ENCODE measurements around the gene RFX4. TPM values are rescaled to one million over a fixed set of nuclear protein-coding genes. Genes with fewer than 3 reads are reported as not detected.

Gene RFX4
- total RNA-seq (2021; ENCODE audit: unreplicated experiment) (not detected), Bru-seq, nascent RNA (percentile 0 among the genes with signal in this experiment), BruChase-seq, experiment 1, labeled RNA remaining after a 2-hour chase (percentile 2 among the genes with signal in this experiment), BruChase-seq, experiment 2, labeled RNA remaining after a 6-hour chase (not detected)
- not detected for polyA plus RNA-seq (2012; ENCODE audit: insufficient read length)
- long read RNA-seq: 0 reads

DNA sequence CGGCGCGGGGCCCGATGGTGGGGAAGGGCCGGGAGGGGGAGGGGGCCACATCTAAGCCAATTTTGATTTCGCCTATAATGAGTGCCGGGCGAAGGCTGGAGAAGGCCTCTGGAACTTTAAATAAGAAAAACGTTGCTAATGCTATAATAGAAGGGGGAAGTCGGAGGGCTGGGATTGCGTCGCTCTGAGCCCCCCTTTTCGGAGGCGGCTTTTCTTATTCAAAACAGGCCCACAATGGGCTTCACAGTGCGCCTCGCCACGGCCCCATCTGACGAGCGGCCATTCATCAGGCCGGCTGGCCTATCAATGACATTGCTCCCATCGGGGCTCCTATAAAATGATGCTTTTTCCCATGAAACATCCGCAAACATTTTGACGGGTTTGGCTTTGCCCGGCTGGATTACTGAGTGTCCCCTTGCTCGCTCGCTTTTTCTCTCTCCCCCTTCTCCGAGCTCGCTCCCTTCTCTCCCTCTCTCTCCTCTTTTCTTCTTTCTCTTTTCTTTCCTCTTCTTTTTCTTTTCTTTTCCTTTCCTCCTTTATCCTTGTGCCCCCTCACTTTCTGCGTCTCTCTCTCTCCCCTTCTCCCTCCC, at the start of gene RFX4:
RFX4 (plus strand) TSS at position 364 of the 590 bp plus-strand sequence. CDS start 317 bp downstream, outside the sequence.
- peaks cover 22% of the 10 kb centered on the region for H3K4me1 ChIP-seq (ENCODE audit: control insufficient read depth, insufficient read depth, low read length)
- no peak within 1 kb of the TSS for H3K27ac ChIP-seq (ENCODE audit: low read length)
- ChIA-PET CTCF (no interaction called here), POLR2A (no interaction called here)
- in situ Hi-C loops (cut with HindIII; ENCODE audit: low pct_unique_long_range_greater_than_20kb, low sequenced_read_pairs): no loop called here
- peak within 1 kb of the TSS in 1 of 2 experiments; percentile 23; a peak in 2 of 4 replicates for H3K4me3 ChIP-seq (ENCODE audit: low read depth in 2 of 2, low read length in 2 of 2)
- DNase-seq (ENCODE audit: low read depth, low spot score) (no peak), ATAC-seq (no peak)
- H3K9me3 ChIP-seq (ENCODE audit: control insufficient read depth, insufficient read depth, low read depth, low read length): no peaks in the 10 kb centered on the region
- intact Hi-C loops (cut with micrococcal nuclease; ENCODE audit: unreplicated experiment): loop anchor here (10.0 kb wide), 1 partner anchor 198 kb away; no protein-coding TSS in a partner anchor
- no TSS peak for BruUV-seq (replicated peaks)
- no peaks in the 10 kb centered on the region for H3K36me3 ChIP-seq (ENCODE audit: control insufficient read depth, insufficient read depth, low read length)
- TF ChIP-seq TCF7L2 (IDR thresholded peaks at IDR 0.05; ENCODE audit: low read depth, low read length): no peak
- no peak for TF ChIP-seq POLR2AphosphoS5 (IDR thresholded peaks at IDR 0.05; ENCODE audit: low read depth, low read length)
- H3K27me3 ChIP-seq (ENCODE audit: control insufficient read depth, insufficient read depth, low read length): peaks cover 40% of the 10 kb centered on the region

DNA sequence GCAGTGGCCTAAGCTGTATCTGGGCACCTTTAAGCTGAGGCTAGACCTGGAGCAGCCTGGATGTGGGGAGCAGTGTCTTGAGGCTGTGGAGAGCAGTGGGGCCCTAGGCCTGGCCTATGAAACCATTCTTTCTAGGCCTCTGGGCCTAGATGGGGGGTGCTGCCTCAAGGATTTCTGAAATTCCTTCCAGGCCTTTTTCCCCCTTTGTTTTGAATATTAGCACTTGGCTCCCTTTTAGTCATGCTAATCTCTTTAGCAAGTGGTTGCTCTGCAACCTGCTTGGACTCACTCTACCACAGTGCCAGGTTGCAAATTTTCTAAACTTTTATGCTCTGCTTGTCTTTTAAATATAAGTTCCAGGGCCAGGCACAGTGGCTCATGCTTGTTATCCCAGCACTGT, 41.6 kb upstream of the RFX4 start:
- in situ Hi-C loops (cut with HindIII; ENCODE audit: low pct_unique_long_range_greater_than_20kb, low sequenced_read_pairs) (no loop called here), intact Hi-C loops (cut with micrococcal nuclease; ENCODE audit: unreplicated experiment) (no loop called here)
- Histone ChIP-seq H3K27ac (ENCODE audit: low read length) (no peak overlapping the region), H3K27me3 (ENCODE audit: control insufficient read depth, insufficient read depth, low read length) (peaks cover 3% of the 10 kb centered on the region; the same call in 1 of the 2 replicates), H3K4me1 (ENCODE audit: control insufficient read depth, insufficient read depth, low read length) (no peaks in the 10 kb centered on the region), H3K4me3 (ENCODE audit: low read depth in 2 of 2, low read length in 2 of 2) (no peak overlapping the region), H3K36me3 (ENCODE audit: control insufficient read depth, insufficient read depth, low read length) (no peaks in the 10 kb centered on the region), H3K9me3 (ENCODE audit: control insufficient read depth, insufficient read depth, low read depth, low read length) (no peaks in the 10 kb centered on the region)
- ATAC-seq: no peak
- BruUV-seq (replicated peaks): no TSS peak
- CTCF ChIA-PET: interaction anchor here (0.6 kb wide), 1 partner anchor 303 kb away, joined by 12 read pairs; no protein-coding TSS in a partner anchor
- POLR2A ChIA-PET: no interaction called here
- no peak for DNase-seq (ENCODE audit: low read depth, low spot score)
- TF ChIP-seq, protein P1, sequence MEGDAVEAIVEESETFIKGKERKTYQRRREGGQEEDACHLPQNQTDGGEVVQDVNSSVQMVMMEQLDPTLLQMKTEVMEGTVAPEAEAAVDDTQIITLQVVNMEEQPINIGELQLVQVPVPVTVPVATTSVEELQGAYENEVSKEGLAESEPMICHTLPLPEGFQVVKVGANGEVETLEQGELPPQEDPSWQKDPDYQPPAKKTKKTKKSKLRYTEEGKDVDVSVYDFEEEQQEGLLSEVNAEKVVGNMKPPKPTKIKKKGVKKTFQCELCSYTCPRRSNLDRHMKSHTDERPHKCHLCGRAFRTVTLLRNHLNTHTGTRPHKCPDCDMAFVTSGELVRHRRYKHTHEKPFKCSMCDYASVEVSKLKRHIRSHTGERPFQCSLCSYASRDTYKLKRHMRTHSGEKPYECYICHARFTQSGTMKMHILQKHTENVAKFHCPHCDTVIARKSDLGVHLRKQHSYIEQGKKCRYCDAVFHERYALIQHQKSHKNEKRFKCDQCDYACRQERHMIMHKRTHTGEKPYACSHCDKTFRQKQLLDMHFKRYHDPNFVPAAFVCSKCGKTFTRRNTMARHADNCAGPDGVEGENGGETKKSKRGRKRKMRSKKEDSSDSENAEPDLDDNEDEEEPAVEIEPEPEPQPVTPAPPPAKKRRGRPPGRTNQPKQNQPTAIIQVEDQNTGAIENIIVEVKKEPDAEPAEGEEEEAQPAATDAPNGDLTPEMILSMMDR (IDR thresholded peaks at IDR 0.05): no peak
- TF ChIP-seq SIN3A (IDR thresholded peaks at IDR 0.05; ENCODE audit: borderline replicate concordance, insufficient read depth, low read depth, low read length): no peak
- no peak for TF ChIP-seq TCF7L2 (IDR thresholded peaks at IDR 0.05; ENCODE audit: low read depth, low read length)
- no peak for TF ChIP-seq POLR2AphosphoS5 (IDR thresholded peaks at IDR 0.05; ENCODE audit: low read depth, low read length)
- TF ChIP-seq, protein P2, sequence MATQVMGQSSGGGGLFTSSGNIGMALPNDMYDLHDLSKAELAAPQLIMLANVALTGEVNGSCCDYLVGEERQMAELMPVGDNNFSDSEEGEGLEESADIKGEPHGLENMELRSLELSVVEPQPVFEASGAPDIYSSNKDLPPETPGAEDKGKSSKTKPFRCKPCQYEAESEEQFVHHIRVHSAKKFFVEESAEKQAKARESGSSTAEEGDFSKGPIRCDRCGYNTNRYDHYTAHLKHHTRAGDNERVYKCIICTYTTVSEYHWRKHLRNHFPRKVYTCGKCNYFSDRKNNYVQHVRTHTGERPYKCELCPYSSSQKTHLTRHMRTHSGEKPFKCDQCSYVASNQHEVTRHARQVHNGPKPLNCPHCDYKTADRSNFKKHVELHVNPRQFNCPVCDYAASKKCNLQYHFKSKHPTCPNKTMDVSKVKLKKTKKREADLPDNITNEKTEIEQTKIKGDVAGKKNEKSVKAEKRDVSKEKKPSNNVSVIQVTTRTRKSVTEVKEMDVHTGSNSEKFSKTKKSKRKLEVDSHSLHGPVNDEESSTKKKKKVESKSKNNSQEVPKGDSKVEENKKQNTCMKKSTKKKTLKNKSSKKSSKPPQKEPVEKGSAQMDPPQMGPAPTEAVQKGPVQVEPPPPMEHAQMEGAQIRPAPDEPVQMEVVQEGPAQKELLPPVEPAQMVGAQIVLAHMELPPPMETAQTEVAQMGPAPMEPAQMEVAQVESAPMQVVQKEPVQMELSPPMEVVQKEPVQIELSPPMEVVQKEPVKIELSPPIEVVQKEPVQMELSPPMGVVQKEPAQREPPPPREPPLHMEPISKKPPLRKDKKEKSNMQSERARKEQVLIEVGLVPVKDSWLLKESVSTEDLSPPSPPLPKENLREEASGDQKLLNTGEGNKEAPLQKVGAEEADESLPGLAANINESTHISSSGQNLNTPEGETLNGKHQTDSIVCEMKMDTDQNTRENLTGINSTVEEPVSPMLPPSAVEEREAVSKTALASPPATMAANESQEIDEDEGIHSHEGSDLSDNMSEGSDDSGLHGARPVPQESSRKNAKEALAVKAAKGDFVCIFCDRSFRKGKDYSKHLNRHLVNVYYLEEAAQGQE (IDR thresholded peaks at IDR 0.05; ENCODE audit: insufficient read depth in 1 of 2, low read depth in 2 of 2, low read length in 1 of 2): no peak

DNA sequence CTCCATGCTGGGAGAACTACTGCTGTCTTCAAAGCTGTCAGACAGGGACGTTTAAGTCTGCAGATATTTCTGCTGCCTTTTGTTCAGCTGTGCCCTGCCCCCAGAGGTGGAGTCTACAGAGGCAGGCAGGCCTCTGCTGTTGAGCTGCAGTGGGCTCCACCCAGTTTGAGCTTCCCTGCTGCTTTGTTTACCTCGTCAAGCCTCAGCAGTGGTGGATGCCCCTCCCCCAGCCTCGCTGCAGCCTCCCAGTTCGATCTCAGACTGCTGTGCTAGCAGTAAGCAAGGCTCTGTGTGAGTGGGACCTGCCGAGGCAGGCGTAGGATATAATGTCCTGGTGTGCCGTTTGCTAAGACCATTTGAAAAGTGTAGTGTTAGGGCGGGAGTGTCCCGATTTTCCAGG, 31.4 kb upstream of the RFX4 start:
- Histone ChIP-seq H3K4me1 (ENCODE audit: control insufficient read depth, insufficient read depth, low read length) (no peaks in the 10 kb centered on the region), H3K27ac (ENCODE audit: low read length) (no peak overlapping the region)
- no peak for ATAC-seq

More for the DNA sequence above, 31.4 kb upstream of the RFX4 start:
- Histone ChIP-seq H3K36me3 (ENCODE audit: control insufficient read depth, insufficient read depth, low read length) (no peaks in the 10 kb centered on the region), H3K9me3 (ENCODE audit: control insufficient read depth, insufficient read depth, low read depth, low read length) (no peaks in the 10 kb centered on the region), H3K4me3 (ENCODE audit: low read depth in 2 of 2, low read length in 2 of 2) (no peak overlapping the region), H3K27me3 (ENCODE audit: control insufficient read depth, insufficient read depth, low read length) (no peaks in the 10 kb centered on the region)
- in situ Hi-C loops (cut with HindIII; ENCODE audit: low pct_unique_long_range_greater_than_20kb, low sequenced_read_pairs) (no loop called here), intact Hi-C loops (cut with micrococcal nuclease; ENCODE audit: unreplicated experiment) (no loop called here)
- ChIA-PET POLR2A (no interaction called here), CTCF (no interaction called here)
- DNase-seq (ENCODE audit: low read depth, low spot score): no peak
- TF ChIP-seq POLR2AphosphoS5 (IDR thresholded peaks at IDR 0.05; ENCODE audit: low read depth, low read length) (no peak), SIN3A (IDR thresholded peaks at IDR 0.05; ENCODE audit: borderline replicate concordance, insufficient read depth, low read depth, low read length) (no peak), TCF7L2 (IDR thresholded peaks at IDR 0.05; ENCODE audit: low read depth, low read length) (no peak)
- TF ChIP-seq, protein P1 (IDR thresholded peaks at IDR 0.05): no peak
- TF ChIP-seq, protein P2 (IDR thresholded peaks at IDR 0.05; ENCODE audit: insufficient read depth in 1 of 2, low read depth in 2 of 2, low read length in 1 of 2): no peak
- no TSS peak for BruUV-seq (replicated peaks)

Measured in Panc1 (cell line).